GM13976 (cell line): Measurements from ENCODE around the gene RASAL1.

Source experiments
- DNase-seq: peaks from one replicate; pipeline ENCODE4 v3.0.0; 2012; ENCODE audit warnings: low spot score
- CTCF ChIP-seq: IDR thresholded peaks from 2 replicates; pipeline ENCODE4 v1.5.1; 2012; ENCODE audit warnings: borderline replicate concordance, mild to moderate bottlenecking; ENCODE audit not compliant: insufficient read depth; ENCODE audit errors: extremely low read depth, missing control alignments, control extremely low read depth
- in situ Hi-C: fragments of 300-500 bp; cut with MboI; formaldehyde crosslinking; loops from one replicate; pipeline ENCODE4 v1.12.0; 2022; ENCODE audit warnings: low sequenced_read_pairs, mixed read lengths, inconsistent platforms; ENCODE audit not compliant: unreplicated experiment

Gene RASAL1

GRCh38 chr12:113077859-113078255, 57.7 kb downstream of the RASAL1 start:
- no peak for DNase-seq
- TF ChIP-seq CTCF: no peak
- in situ Hi-C loops: no loop called here

DNA sequence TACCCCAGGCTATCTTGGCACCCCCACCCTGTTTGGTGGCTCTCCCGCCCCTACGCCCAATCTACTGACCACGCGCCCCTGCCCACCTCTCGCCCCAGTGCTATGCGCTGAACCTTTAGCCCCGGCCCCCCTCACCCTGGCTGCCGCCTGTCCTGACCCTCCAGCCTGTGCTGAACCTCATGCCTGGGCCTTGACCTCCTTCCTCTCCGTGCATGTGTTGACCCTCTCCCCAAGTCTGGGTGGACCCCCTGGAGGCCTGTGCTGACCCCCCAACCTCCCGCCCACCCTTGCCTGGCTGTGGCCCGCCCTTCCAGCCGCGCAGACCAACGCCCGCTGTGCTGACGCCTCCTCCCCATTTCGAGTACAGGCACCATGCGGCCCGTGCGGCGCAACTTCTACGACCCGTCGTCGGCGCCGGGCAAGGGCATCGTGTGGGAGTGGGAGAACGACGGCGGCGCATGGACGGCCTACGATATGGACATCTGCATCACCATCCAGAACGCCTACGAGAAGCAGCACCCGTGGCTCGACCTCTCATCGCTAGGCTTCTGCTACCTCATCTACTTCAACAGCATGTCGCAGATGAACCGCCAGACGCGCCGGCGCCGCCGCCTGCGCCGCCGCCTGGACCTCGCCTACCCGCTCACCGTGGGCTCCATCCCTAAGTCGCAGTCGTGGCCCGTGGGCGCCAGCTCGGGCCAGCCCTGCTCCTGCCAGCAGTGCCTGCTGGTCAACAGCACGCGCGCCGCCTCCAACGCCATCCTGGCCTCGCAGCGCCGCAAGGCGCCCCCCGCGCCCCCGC, 58.3 kb downstream of the RASAL1 start:
- in situ Hi-C loops: no loop called here
- no peak for DNase-seq
- TF ChIP-seq CTCF: no peak

DNA sequence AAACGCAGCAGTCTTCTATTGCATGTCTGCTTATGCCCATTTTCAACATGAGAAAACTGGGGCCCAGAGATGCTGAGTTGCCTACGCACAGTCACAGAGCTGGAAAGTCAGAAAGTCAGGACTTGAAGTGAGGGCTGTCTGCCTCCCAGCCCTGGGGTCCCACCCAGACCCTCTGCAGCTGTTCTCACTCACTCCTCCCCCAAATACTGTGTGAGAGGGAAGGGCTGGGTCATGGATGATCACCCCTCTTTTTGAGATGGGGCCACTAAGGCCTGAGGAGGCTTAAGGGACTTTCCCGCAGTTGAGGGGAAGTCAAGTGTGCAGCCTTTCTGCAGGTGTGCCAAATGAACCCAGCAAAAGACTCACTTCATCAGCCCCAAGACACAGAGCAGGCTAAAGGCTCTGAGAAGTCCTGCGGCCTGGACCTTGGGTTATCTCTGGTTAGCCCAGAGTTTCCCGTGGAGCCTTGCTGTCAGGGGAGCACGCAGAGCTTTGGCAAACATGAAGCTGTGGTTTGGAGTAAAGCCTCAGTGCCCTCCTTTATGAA, 60.4 kb downstream of the RASAL1 start:
- peak; percentile 83 for DNase-seq
- TF ChIP-seq CTCF: no peak
- in situ Hi-C loops: no loop called here

GRCh38 chr12:113073586-113073985, 62.0 kb downstream of the RASAL1 start:
- in situ Hi-C loops: no loop called here
- no peak for TF ChIP-seq CTCF
- DNase-seq: no peak

GRCh38 chr12:113072136-113072535, 63.4 kb downstream of the RASAL1 start:
- DNase-seq: no peak
- in situ Hi-C loops: no loop called here
- no peak for TF ChIP-seq CTCF

- no peak for DNase-seq
- no peak for TF ChIP-seq CTCF
- in situ Hi-C loops: no loop called here
Observed at GRCh38 chr12:113071135-113072112, 64.1 kb downstream of the RASAL1 start.
